SU-DHL-6 (cell line): Measurements from ENCODE around the gene AP3S1.

Experiments
- H2AFZ ChIP-seq: fragments of 200-600 bp; sonication (generic); 2 replicates; pipeline ENCODE4 v1.6.1; 2014; ENCODE audit warnings: low read depth, mild to moderate bottlenecking, moderate library complexity, mixed read lengths, antibody characterized with exemption, low read length; ENCODE audit not compliant: severe bottlenecking
- H3F3A ChIP-seq: fragments of 200-600 bp; shearing (Covaris generic); 2 replicates; pipeline ENCODE4 v1.6.0; 2016; ENCODE audit warnings: antibody characterized with exemption, mild to moderate bottlenecking; ENCODE audit not compliant: insufficient read depth
- H3K27ac ChIP-seq: fragments of 200-600 bp; sonication (generic); 2 replicates; pipeline ENCODE4 v1.5.1; 2016; ENCODE audit warnings: low read depth, mild to moderate bottlenecking, low read length, moderate library complexity, mixed read lengths
- H3K27me3 ChIP-seq: fragments of 200-600 bp; sonication (generic), shearing (Covaris generic); 2 replicates; pipeline ENCODE4 v1.6.0; 2014; ENCODE audit warnings: mild to moderate bottlenecking, low read length
- H3K36me3 ChIP-seq: fragments of 200-600 bp; sonication (generic); 2 replicates; pipeline ENCODE4 v1.6.1; 2014; ENCODE audit warnings: mild to moderate bottlenecking, low read length, mixed read lengths
- H3K4me2 ChIP-seq: fragments of 300-600, 200-600 bp; shearing (Covaris generic), sonication (generic); 2 replicates; pipeline ENCODE4 v1.6.0; 2014; ENCODE audit warnings: low read length, low read depth, mild to moderate bottlenecking; ENCODE audit not compliant: poor library complexity, severe bottlenecking
- H3K4me3 ChIP-seq: fragments of 200-600 bp; sonication (generic); 2 replicates; pipeline ENCODE4 v1.5.1; 2014; ENCODE audit warnings: antibody characterized with exemption, low read length, mild to moderate bottlenecking, mixed read lengths; ENCODE audit not compliant: insufficient read depth, poor library complexity, severe bottlenecking
- H3K79me2 ChIP-seq: fragments of 200-600 bp; sonication (generic); 2 replicates; pipeline ENCODE4 v1.6.1; 2014; ENCODE audit warnings: mild to moderate bottlenecking, low read length, moderate library complexity; ENCODE audit not compliant: insufficient read depth
- H3K9ac ChIP-seq: fragments of 200-600 bp; sonication (generic); 2 replicates; pipeline ENCODE4 v1.7.0; 2014; ENCODE audit warnings: mild to moderate bottlenecking, low read length
- H3K9me2 ChIP-seq: fragments of 200-600 bp; sonication (generic); replicated peaks from 2 replicates; pipeline ENCODE4 v1.6.1; 2014; ENCODE audit warnings: low read length; ENCODE audit not compliant: insufficient read depth
- H3K9me3 ChIP-seq: fragments of 200-600 bp; sonication (generic); 2 replicates; pipeline ENCODE4 v1.6.1; 2014; ENCODE audit warnings: low read length, mixed read lengths; ENCODE audit not compliant: insufficient read depth
- H4K20me1 ChIP-seq: fragments of 200-600 bp; sonication (generic); 2 replicates; pipeline ENCODE4 v1.6.1; 2014; ENCODE audit warnings: low read depth, mild to moderate bottlenecking, antibody characterized with exemption, low read length, moderate library complexity, mixed read lengths
- CTCF ChIP-seq: fragments of 200-600 bp; sonication (generic); IDR thresholded peaks from one replicate; pipeline ENCODE4 v1.5.1; 2017; ENCODE audit warnings: antibody characterized with exemption, mild to moderate bottlenecking, low read length, moderate library complexity; ENCODE audit not compliant: insufficient read depth, poor library complexity, severe bottlenecking
- EZH2phosphoT487 ChIP-seq: fragments of 200-600 bp; sonication (generic), shearing (Covaris generic); conservative IDR thresholded peaks from 2 replicates; pipeline ENCODE4 v1.6.1; 2018; ENCODE audit warnings: mild to moderate bottlenecking, antibody characterized with exemption, low read length, moderate library complexity, mixed read lengths

Gene AP3S1

DNA sequence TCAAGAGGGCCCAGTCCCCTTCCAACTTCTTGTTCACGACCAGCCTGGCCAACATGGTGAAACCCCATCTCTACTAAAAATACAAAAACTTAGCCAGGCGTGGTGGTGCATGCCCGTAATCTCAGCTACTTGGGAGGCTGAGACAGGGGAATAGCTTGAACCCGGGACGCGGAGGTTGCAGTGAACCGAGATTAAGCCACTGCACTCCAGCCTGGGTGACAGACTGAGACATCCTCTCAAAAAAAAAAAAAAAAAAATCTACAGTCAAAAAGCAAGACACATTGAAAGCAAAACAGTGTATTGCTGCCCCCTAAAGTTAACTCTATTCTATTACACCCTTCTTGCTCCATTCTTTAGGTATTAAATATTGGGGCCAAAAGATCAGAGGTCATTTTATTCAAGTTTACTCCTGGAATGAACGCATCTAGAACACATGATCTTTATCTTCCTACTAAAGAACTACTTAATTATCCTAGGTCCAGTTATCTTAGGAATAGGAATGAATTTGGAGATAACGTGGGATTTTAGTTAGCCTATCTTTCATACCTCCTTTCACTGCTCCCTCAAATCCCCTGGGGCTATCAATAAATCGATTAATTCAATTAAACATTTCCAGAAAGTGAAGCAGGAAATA is 2.7 kb upstream of the AP3S1 start:
- no peaks in the 10 kb centered on the region for H3K27me3 ChIP-seq
- H3K4me2 ChIP-seq, result peak overlapping the region; percentile 79
- no peak for TF ChIP-seq CTCF
- no peak for TF ChIP-seq EZH2phosphoT487
- H3K9me3 ChIP-seq, result no peaks in the 10 kb centered on the region
- peaks cover 7% of the 10 kb centered on the region; the same call in 1 of the 2 replicates for H3F3A ChIP-seq
- peak overlapping the region; percentile 95 for H3K4me3 ChIP-seq
- peaks cover 62% of the 10 kb centered on the region for H3K79me2 ChIP-seq
- no peaks in the 10 kb centered on the region for H3K9me2 ChIP-seq
- H2AFZ ChIP-seq, result no peak overlapping the region
- peaks cover 45% of the 10 kb centered on the region for H3K36me3 ChIP-seq
- H3K27ac ChIP-seq, result peak overlapping the region; percentile 35; the same call in 1 of the 2 replicates
- H4K20me1 ChIP-seq, result peaks cover 26% of the 10 kb centered on the region
- peak overlapping the region; percentile 32 for H3K9ac ChIP-seq

DNA sequence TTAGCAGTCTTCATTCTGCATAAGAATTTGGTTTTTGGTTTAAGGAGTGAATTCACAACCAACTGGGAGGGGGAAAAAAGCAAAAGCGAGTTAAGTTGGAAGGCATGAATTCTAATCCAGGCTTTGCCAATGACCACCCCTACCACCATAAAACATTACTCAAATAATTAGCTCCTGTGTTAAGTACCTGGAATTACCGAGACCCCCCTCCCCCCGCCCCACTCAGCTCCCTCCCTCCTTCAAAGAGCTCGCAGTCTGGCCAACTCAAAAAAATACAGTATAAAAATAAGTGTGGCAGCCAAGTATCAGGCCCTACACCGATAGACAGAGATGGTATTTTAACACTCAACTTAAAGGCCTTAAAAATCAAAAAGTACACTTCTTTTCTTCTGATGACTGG is 862 bp upstream of the AP3S1 start:
- H3K9me2 ChIP-seq, result no peaks in the 10 kb centered on the region
- peaks cover 26% of the 10 kb centered on the region for H3K36me3 ChIP-seq
- H4K20me1 ChIP-seq, result peaks cover 29% of the 10 kb centered on the region
- H3K4me3 ChIP-seq, result peak overlapping the region; percentile 95
- H3K27ac ChIP-seq, result peak overlapping the region; percentile 82
- TF ChIP-seq EZH2phosphoT487, result no peak
- TF ChIP-seq CTCF, result no peak
- H3K79me2 ChIP-seq, result peaks cover 75% of the 10 kb centered on the region
- no peaks in the 10 kb centered on the region for H3K27me3 ChIP-seq
- peak overlapping the region; percentile 79 for H3K4me2 ChIP-seq
- H3K9me3 ChIP-seq, result no peaks in the 10 kb centered on the region
- peak overlapping the region; percentile 88 for H2AFZ ChIP-seq
- peak overlapping the region; percentile 84 for H3K9ac ChIP-seq
- peaks cover 4% of the 10 kb centered on the region; the same call in 1 of the 2 replicates for H3F3A ChIP-seq

DNA sequence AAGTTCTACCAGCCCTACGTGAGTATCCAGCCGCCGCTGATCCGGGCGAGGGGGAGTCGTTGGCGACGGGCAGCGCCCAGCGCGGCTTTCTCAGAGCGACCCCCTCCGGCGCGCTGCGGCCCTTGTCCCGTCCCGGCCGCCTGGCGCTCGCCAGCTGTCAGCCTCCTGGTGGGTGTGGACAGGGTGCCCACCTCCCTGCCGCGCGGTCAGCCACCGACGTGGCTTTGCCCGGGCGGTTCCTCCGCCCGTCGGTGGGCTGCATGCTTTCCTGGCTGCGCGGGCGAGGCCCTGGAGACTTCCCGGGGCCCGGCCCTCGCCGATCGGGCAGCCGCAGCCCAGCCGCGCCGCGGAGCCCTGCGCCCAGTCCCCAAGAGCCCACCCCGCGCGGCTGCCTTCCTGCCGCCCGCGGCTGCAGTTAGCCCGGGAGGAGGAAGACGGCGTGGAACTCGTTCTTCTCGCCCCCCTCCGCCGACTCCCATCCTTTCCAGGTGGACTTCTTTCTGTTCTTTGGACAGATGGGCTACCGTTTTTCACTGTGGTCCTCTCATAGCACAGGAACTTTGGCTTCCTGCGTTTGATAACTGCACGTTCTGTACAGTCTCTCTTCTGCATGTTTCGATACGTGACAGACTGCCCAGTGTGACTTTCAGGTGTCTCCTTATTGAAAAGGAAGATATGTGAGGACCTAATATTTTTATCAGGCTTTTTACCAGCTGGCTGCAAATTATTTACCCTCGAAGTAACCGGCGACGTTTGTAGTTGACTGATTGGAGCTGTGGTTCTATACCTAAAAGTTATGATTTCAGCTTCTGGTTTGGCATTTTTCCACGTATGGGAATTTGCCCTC is 577 bp downstream of the AP3S1 start:
- peaks cover 82% of the 10 kb centered on the region for H3K79me2 ChIP-seq
- peaks cover 29% of the 10 kb centered on the region for H4K20me1 ChIP-seq
- H3F3A ChIP-seq, result peaks cover 4% of the 10 kb centered on the region; the same call in 1 of the 2 replicates
- peak overlapping the region; percentile 84 for H3K9ac ChIP-seq
- no peaks in the 10 kb centered on the region for H3K27me3 ChIP-seq
- no peaks in the 10 kb centered on the region for H3K9me3 ChIP-seq
- peak overlapping the region; percentile 79 for H3K4me2 ChIP-seq
- H3K36me3 ChIP-seq, result peaks cover 12% of the 10 kb centered on the region; the same call in 1 of the 2 replicates
- no peaks in the 10 kb centered on the region for H3K9me2 ChIP-seq
- peak overlapping the region; percentile 88 for H2AFZ ChIP-seq
- peak overlapping the region; percentile 82 for H3K27ac ChIP-seq
- TF ChIP-seq EZH2phosphoT487 (no peak), CTCF (no peak)
- peak overlapping the region; percentile 95 for H3K4me3 ChIP-seq
